NB4 (cell line): ENCODE data around the gene SLC39A11.

Experiments
- POLR2A ChIP-seq: IDR thresholded peaks from 2 replicates; pipeline ENCODE4 v1.6.1; 2011; ENCODE audit warnings: mild to moderate bottlenecking; ENCODE audit not compliant: insufficient read length; ENCODE audit errors: extremely low read depth
- TF ChIP-seq, protein P1 (sequence below): IDR thresholded peaks from one replicate; pipeline ENCODE4 v1.5.1; 2012; ENCODE audit warnings: low read depth, low read length
- TF ChIP-seq, protein P2 (sequence below): IDR thresholded peaks from 2 replicates; pipeline ENCODE4 v1.6.1; 2011; ENCODE audit warnings: low read depth, low read length

DNA sequence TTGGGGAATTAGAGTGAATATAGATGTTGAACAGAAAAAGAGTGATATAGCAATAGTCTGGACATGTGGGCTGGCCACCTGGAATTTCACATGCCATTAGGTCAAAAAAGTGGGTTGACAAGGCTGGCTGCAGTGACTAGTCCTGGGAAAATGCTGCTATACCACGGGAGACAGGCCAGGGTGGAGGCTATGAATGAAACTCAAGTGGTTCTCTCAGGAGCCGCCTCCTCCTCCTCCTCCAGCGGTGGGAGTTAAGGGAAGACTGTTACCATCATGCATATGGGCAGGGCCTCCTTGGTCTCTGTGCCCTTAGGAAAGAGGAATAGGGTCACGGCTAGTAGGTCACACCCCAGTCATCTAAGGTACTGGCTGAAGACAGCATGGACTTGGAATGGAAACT, 448.0 kb downstream of the SLC39A11 start:
- TF ChIP-seq, protein P1, sequence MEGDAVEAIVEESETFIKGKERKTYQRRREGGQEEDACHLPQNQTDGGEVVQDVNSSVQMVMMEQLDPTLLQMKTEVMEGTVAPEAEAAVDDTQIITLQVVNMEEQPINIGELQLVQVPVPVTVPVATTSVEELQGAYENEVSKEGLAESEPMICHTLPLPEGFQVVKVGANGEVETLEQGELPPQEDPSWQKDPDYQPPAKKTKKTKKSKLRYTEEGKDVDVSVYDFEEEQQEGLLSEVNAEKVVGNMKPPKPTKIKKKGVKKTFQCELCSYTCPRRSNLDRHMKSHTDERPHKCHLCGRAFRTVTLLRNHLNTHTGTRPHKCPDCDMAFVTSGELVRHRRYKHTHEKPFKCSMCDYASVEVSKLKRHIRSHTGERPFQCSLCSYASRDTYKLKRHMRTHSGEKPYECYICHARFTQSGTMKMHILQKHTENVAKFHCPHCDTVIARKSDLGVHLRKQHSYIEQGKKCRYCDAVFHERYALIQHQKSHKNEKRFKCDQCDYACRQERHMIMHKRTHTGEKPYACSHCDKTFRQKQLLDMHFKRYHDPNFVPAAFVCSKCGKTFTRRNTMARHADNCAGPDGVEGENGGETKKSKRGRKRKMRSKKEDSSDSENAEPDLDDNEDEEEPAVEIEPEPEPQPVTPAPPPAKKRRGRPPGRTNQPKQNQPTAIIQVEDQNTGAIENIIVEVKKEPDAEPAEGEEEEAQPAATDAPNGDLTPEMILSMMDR = no peak
- no peak for TF ChIP-seq POLR2A
- TF ChIP-seq, protein P2, sequence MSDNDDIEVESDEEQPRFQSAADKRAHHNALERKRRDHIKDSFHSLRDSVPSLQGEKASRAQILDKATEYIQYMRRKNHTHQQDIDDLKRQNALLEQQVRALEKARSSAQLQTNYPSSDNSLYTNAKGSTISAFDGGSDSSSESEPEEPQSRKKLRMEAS = no peak
